Chondrocyte (in vitro differentiated cells): ENCODE data around the gene SYNJ2. TPM values are rescaled to one million over a fixed set of nuclear protein-coding genes. Genes with fewer than 3 reads are reported as not detected.
A peak's percentile ranks its signal among the peaks of the same experiment; 100 is the strongest.

ENCODE experiments used
- DNase-seq: peaks from one replicate; pipeline ENCODE4 v3.0.0; 2021; ENCODE audit warnings: mixed read lengths, low spot score
- H3K27ac Mint-ChIP-seq: one replicate; pipeline ENCODE4 v1.8.0; 2021; ENCODE audit warnings: mild to moderate bottlenecking, moderate library complexity, mixed read lengths; ENCODE audit not compliant: unreplicated experiment
- H3K27me3 Mint-ChIP-seq: 2 replicates; pipeline ENCODE4 v1.8.0; 2021; ENCODE audit warnings: low read depth, mixed read lengths
- H3K36me3 Mint-ChIP-seq: 2 replicates; pipeline ENCODE4 v1.8.0; 2021; ENCODE audit warnings: low read depth, mixed read lengths
- H3K4me1 Mint-ChIP-seq: 2 replicates; pipeline ENCODE4 v1.8.0; 2021; ENCODE audit warnings: low read depth, mild to moderate bottlenecking, mixed read lengths
- H3K4me3 Mint-ChIP-seq: one replicate; pipeline ENCODE4 v1.8.0; 2021; ENCODE audit warnings: mild to moderate bottlenecking, moderate library complexity, mixed read lengths; ENCODE audit not compliant: unreplicated experiment
- H3K9me3 Mint-ChIP-seq: 2 replicates; pipeline ENCODE4 v1.8.0; 2021; ENCODE audit warnings: low read depth, mixed read lengths
- CTCF ChIP-seq: fragments of 200-600 bp; sonication (generic); IDR thresholded peaks from 2 replicates; pipeline ENCODE4 v1.5.0; 2021; ENCODE audit warnings: antibody characterized with exemption, mild to moderate bottlenecking, moderate library complexity
- total RNA-seq: library from RNA; stranded (reverse); gene quantifications from 3 replicates; pipeline ENCODE4 v1.2.1, GENCODE V29; 2021

The SYNJ2 gene
- total RNA-seq, 1 donor from 2014 or later: 53.1 TPM

- no peaks in the 10 kb centered on the region for H3K9me3 Mint-ChIP-seq
- no peak overlapping the region for H3K27ac Mint-ChIP-seq
- DNase-seq: peak; percentile 79
- peaks cover 56% of the 10 kb centered on the region for H3K4me1 Mint-ChIP-seq
- no peaks in the 10 kb centered on the region for H3K27me3 Mint-ChIP-seq
- no peak for TF ChIP-seq CTCF
- H3K36me3 Mint-ChIP-seq: peaks cover 19% of the 10 kb centered on the region
- no peak overlapping the region for H3K4me3 Mint-ChIP-seq
These were observed 51.6 kb downstream of the SYNJ2 start for GRCh38 chr6:158033077-158033750.

- Mint-ChIP-seq H3K4me1 (peaks cover 57% of the 10 kb centered on the region), H3K4me3 (no peak overlapping the region), H3K9me3 (no peaks in the 10 kb centered on the region), H3K27me3 (no peaks in the 10 kb centered on the region), H3K36me3 (peaks cover 20% of the 10 kb centered on the region), H3K27ac (peak overlapping the region; percentile 36)
- TF ChIP-seq CTCF: no peak
- DNase-seq: peak; percentile 53
These were observed 52.4 kb downstream of the SYNJ2 start for GRCh38 chr6:158033751-158034702.

GRCh38 chr6:158036261-158036660 is 54.6 kb downstream of the SYNJ2 start:
- no peaks in the 10 kb centered on the region for H3K9me3 Mint-ChIP-seq
- H3K36me3 Mint-ChIP-seq: peaks cover 19% of the 10 kb centered on the region
- H3K27ac Mint-ChIP-seq: no peak overlapping the region
- H3K4me3 Mint-ChIP-seq: no peak overlapping the region
- peaks cover 65% of the 10 kb centered on the region for H3K4me1 Mint-ChIP-seq
- TF ChIP-seq CTCF: no peak
- no peaks in the 10 kb centered on the region for H3K27me3 Mint-ChIP-seq
- DNase-seq: no peak

GRCh38 chr6:158037021-158037420 is 55.4 kb downstream of the SYNJ2 start:
- H3K36me3 Mint-ChIP-seq: peaks cover 19% of the 10 kb centered on the region
- no peak overlapping the region for H3K4me3 Mint-ChIP-seq
- peak; percentile 51 for DNase-seq
- TF ChIP-seq CTCF: no peak
- no peaks in the 10 kb centered on the region for H3K27me3 Mint-ChIP-seq
- H3K4me1 Mint-ChIP-seq: peaks cover 65% of the 10 kb centered on the region
- no peaks in the 10 kb centered on the region for H3K9me3 Mint-ChIP-seq
- no peak overlapping the region for H3K27ac Mint-ChIP-seq

GRCh38 chr6:158037771-158038170 is 56.1 kb downstream of the SYNJ2 start:
- no peaks in the 10 kb centered on the region for H3K27me3 Mint-ChIP-seq
- no peak for DNase-seq
- H3K4me1 Mint-ChIP-seq: peaks cover 66% of the 10 kb centered on the region
- H3K9me3 Mint-ChIP-seq: no peaks in the 10 kb centered on the region
- TF ChIP-seq CTCF: no peak
- no peak overlapping the region for H3K27ac Mint-ChIP-seq
- no peak overlapping the region for H3K4me3 Mint-ChIP-seq
- peaks cover 19% of the 10 kb centered on the region for H3K36me3 Mint-ChIP-seq
